GM19238 (cell line): ENCODE data around the gene ZNF609.
A peak's percentile ranks its signal among the peaks of the same experiment; 100 is the strongest.

Experiments
- DNase-seq: peaks from one replicate; pipeline ENCODE4 v3.0.0; 2011; ENCODE audit warnings: low spot score; ENCODE audit not compliant: insufficient read length

ZNF609 gene

DNA sequence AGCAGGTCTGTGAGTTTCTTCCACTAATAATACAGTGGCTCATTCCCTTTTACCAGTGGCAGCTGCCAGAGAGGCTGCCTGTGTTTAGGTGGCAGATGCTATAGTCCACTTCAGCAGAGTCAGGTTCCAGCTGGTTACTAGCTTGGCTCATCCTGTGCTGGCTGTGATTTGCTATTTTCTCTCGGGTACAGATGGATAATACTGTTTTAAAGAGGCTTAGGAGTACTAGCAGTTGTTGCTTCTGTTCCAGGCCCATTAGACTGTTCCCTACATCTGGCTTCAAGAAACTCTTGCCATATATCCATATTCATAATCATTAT lies 41.0 kb downstream of the ZNF609 start:
- DNase-seq = no peak

GRCh38 chr15:64502151-64502550 lies 41.8 kb downstream of the ZNF609 start:
- DNase-seq = no peak

DNA sequence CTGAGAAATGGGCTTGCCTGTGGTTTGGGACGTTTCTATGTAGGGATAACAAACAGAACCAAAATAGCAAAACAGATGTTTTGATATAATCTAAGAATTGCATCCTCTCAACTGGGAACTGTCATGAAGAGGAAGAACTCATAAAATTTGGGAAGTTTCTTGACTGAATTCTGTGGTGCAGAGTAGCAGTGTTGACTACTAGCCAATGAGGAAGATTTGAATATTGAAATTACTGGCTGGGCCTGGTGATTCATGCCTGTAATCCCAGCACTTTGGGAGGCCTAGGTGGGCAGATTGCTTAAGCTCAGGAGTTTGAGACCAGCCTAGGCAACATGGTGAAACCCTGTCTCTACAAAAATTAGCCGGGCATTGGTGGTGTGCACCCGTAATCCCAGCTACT lies 42.2 kb downstream of the ZNF609 start:
- no peak for DNase-seq

DNA sequence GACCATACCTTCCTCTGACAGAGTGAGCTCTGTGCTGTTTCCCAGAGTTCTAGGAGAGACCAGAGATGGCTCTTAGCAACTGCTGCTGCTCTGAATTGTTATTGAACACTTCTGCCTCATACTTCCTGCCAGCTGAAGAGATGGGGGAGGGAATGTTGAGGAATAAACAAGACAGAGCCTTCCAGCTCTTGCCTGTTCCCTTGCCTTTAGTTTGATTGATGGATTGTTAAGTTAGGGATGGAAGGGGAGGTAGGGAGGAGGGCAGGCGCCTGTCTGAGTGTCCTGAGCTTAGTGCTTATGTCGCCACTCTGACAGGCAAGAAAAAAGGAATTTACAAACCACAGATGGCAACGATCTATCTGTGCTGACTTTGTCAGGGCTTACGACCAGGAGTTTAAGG lies 42.8 kb downstream of the ZNF609 start:
- no peak for DNase-seq

DNA sequence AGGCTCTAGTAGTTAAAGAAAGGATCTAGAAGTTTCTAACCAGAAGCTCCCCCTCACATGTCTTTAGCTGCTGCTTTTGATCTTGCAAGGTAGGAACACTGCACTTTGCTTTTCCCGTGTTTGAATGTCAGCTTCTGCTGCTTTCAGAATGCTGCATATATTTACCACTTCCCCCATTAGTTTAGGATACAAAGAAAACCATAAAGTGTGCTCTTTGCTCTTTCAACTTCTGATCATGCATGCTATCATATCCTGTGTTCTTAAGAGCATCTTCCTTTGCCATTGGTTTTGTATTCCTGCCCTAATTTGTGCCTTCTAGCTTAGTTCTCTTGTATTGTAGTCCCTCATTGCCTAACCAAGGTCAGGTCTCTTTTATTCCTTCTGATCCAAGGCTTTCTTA lies 43.3 kb downstream of the ZNF609 start:
- DNase-seq = no peak

GRCh38 chr15:64507293-64507802 lies 47.0 kb downstream of the ZNF609 start:
- DNase-seq = peak; percentile 42

GRCh38 chr15:64507845-64508244 lies 47.5 kb downstream of the ZNF609 start:
- no peak for DNase-seq

DNA sequence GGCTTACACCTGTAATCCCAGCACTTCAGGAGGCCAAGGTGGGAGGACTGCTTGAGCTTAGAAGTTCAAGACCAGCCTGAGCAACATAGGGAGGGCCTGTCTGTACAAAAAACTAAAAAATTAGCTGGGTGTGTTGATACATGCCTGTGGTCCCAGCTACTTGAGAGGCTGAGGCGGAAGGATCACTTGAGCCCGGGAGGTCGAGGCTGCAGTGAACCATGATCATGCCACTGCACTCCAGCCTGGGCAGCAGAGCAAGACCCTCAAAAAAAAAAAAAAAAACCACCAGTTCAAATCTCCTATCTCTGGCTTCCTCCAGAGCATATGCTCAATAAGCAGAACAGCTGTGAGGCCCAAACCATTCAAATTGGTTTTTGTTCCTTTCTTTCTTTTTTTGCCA lies 53.4 kb downstream of the ZNF609 start:
- no peak for DNase-seq

DNA sequence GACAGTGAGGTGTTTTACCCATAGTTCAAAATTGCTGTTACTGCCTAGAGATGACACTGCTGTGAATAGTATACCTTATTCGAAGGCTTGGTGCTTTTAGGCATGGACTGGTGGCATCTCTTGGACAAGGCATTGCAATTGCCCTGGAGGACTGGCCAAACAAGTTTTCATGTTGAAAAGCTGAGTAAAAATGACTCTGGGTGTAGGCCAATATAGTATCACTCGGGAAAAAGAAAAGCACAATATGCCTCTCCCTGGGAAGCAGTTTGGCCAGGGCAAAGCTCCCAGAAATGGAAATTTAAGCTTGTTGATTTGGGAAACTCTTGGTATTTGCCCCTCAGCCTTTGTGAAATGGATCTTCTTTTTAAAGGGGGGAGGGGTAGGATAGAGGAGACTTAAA lies 54.8 kb downstream of the ZNF609 start:
- DNase-seq = no peak

DNA sequence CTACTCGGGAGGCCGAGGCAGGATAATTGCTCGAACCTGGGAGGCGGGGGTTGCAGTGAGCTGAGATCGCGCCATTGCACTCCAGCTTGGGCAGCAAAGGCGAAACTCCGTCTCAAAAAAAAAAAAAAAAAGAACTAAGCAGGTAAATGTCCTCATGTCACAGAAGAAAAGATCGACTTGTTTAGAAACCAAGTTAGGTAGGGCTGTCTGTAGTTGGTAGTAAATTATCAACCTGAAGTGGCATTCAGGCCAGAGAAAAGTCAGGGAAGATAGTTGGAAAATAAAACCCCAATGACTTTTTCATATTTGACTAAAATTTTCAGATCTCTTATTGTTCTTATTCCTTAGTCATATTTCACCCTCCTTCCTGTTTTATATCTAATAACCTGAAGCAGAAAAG lies 55.4 kb downstream of the ZNF609 start:
- no peak for DNase-seq

- DNase-seq = no peak
Observed at GRCh38 chr15:64519897-64520296, 59.5 kb downstream of the ZNF609 start.

DNA sequence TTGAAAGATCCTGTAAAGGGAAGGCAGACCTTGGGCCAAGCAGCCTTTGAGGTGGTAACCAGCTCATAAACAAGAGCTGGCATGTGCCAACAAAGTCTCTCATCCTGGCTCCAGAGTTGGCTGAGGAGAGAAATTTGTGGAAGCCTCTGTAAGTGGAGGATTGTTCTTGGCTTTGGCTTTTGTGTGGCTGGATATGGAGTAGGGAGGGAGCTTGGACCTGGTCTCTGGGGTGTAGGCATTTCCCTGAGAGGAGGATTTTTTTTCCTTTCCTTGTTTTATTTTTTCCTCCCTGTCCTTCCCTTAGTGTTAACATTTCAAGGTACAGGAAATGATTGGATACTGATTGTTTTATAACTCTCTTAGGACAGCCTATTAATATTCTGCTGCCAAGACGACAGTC lies 60.8 kb downstream of the ZNF609 start:
- no peak for DNase-seq

- DNase-seq = no peak
Observed at GRCh38 chr15:64521726-64522164, 61.4 kb downstream of the ZNF609 start.

DNA sequence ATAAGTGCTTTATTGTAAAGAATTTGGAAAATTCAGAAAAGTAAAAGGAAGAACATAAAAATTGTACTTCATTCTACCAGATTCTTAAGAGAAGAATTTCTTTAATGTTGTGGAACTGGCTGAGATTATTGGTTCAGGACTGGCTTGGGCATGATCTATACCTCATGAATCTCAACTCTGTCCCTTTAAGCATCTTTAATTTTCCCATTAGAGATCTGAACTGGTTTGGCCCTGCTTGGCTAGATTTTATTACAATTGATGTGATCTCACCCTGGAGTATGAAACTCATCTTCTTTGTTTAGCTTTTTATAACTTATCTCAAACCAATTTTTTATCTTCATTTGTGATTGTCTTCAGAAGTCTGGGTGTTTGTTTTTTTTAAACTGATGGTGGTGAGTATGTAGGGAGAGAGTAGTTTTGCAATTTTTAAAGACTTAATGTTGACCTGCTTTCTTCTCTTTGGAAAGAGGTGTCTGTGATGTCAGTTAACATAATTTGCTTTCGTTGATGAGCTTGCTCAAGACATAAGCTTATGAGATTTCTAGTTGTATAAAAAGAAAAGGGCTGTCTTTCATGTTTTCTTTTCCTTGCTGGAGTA lies 61.9 kb downstream of the ZNF609 start:
- no peak for DNase-seq

GRCh38 chr15:64523240-64523639 lies 62.9 kb downstream of the ZNF609 start:
- DNase-seq = no peak

DNA sequence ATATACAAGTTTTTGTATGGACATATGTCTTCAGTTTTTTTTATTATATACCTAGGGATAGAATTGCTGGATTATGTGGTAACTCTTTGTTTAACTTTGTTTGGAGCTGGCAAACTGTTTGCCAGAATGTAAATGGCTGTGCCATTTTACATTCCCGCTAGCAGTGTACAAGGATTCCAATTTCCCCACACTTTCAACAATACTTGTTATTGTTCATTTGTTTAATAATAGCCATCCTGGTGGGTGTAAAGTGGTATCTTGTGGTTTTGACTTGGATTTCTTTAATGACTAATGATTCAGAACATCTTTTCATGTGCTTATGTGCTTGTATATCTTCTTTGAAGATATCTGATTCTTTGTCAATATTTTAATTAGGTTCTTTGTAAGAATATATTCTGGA lies 64.4 kb downstream of the ZNF609 start:
- no peak for DNase-seq

- no peak for DNase-seq
Observed at GRCh38 chr15:64525828-64526530, 65.6 kb downstream of the ZNF609 start.

DNA sequence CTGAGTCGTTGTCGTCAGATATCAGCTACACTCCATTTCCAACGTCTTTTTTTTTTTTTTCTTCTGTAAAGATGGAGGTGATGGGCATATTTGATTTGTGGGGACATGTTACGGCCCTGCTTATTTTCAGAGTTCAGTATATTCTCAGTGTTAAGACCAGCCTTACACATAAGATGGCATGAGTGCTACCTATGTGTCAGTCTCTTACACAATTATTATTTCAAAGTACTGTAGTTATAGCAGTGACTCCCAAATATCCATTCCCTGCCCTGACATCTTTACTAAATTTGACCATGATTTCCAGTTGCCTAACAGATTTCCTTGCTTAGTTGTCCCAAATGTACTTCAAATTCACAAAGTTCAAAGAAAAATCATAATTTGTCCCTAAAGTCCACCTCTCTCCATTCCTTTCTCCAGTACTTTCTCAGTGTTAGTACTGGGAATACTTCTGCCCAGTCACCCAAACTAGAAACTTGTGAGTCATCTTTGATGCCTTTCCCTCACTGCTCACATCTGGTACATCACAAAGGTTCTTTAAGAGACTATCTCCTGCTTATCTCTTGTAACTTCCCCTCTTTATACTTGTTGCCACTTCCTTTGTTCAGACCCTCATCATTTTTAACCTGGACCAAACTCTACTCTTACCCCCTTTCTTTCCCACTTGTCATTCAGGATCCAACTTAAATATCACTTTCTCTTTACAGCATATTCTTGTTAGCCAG lies 67.0 kb downstream of the ZNF609 start:
- DNase-seq = no peak

DNA sequence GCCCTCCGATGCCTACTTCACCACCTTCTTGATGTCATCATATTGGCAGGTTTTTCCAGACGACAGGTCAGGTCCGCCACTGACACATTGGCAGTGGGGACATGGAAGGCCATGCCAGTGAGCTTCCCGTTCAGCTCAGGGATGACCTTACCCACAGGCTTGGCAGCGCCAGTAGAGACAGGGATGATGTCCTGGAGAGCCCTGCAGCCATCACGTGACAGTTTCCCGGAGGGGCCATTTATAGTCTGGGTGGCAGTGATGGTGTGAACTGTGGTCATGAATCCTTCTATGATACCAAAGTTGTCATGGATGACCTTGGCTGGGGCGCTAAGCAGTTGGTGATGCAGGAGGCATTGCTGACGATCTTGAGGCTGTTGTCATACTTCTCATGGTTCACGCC lies 68.5 kb downstream of the ZNF609 start:
- DNase-seq = no peak

DNA sequence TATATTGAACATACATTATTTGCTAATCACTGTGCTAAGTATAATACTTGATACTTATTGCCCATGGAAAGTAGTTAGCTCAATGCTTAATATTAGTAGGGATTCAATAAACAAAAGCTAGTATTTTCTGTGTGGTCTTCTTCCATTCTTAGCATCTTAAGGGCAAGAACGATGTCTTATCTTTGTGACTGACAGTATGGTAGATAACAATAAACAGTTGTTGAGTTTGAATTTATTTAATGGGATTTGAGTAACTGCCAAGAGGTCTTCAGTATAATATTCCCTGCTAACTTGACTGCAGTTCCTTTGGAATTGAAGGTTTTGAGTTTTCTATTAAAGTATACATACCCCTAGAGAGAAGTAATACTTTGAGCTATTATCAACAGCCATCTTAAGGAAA lies 70.1 kb downstream of the ZNF609 start:
- no peak for DNase-seq

DNA sequence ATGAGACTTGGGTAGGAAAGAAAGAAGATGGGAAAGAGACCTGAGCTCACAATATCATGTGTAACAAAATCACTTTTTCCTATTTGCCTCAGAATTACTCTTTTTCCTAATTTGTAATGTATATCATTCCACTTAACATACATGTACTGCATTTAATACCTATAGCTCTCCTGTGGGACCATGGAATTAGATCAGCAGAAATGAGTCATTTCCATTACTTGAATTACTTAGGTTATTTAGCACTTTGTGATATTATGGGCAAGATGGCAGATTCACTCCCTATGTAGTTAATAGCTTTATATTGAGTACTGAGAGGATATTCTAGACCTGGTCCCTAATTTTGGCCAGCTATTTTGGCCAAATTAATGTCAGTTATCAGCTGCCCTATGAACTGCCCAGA lies 70.5 kb downstream of the ZNF609 start:
- no peak for DNase-seq

- no peak for DNase-seq
Observed at GRCh38 chr15:64532521-64533315, 72.3 kb downstream of the ZNF609 start.
